Kidney epithelial cell (primary cell): ENCODE results near the gene ATP11C. TPM values are rescaled to one million over a fixed set of nuclear protein-coding genes. Genes with fewer than 3 reads are reported as not detected.

Source experiments
- DNase-seq: peaks from one replicate; pipeline ENCODE4 v3.0.0-alpha.2; 2010; ENCODE audit warnings: low read depth
- H3K27me3 ChIP-seq: 2 replicates; pipeline ENCODE4 v1.6.0; 2011; ENCODE audit warnings: low read length; ENCODE audit not compliant: control insufficient read depth, insufficient read depth
- H3K36me3 ChIP-seq: 2 replicates; pipeline ENCODE4 v1.5.1; 2011; ENCODE audit warnings: low read length; ENCODE audit not compliant: control insufficient read depth, insufficient read depth
- H3K4me3 ChIP-seq: 2 replicates; pipeline ENCODE4 v1.5.1; 2011; ENCODE audit warnings: low read depth, mild to moderate bottlenecking, control low read depth, low read length
- CTCF ChIP-seq: IDR thresholded peaks from 2 replicates; pipeline ENCODE4 v1.5.1; 2011; ENCODE audit warnings: mild to moderate bottlenecking, moderate library complexity, low read length, control low read depth, inconsistent platforms; ENCODE audit not compliant: insufficient read depth, poor library complexity, severe bottlenecking
- total RNA-seq: library from RNA; depleted of rRNA; stranded (reverse); fragments of >200 nt; gene quantifications from 2 replicates; pipeline ENCODE4 v1.2.3, GENCODE V29; 2015

ATP11C gene
- total RNA-seq, 1 donor from 2014 or later = 32.4 TPM

GRCh38 chrX:139831675-139832456 is 101.0 kb downstream of the ATP11C start:
- Histone ChIP-seq H3K4me3 (no peak overlapping the region), H3K27me3 (no peaks in the 10 kb centered on the region), H3K36me3 (no peaks in the 10 kb centered on the region)
- DNase-seq = no peak
- no peak for TF ChIP-seq CTCF

GRCh38 chrX:139831017-139831416 is 101.8 kb downstream of the ATP11C start:
- Histone ChIP-seq H3K27me3 (no peaks in the 10 kb centered on the region), H3K36me3 (no peaks in the 10 kb centered on the region), H3K4me3 (no peak overlapping the region)
- TF ChIP-seq CTCF = no peak
- DNase-seq = no peak

- Histone ChIP-seq H3K27me3 (no peaks in the 10 kb centered on the region), H3K36me3 (no peaks in the 10 kb centered on the region), H3K4me3 (no peak overlapping the region)
- no peak for TF ChIP-seq CTCF
- DNase-seq = no peak
These were observed 104.0 kb downstream of the ATP11C start for GRCh38 chrX:139828830-139829229.

- Histone ChIP-seq H3K4me3 (no peak overlapping the region), H3K36me3 (no peaks in the 10 kb centered on the region), H3K27me3 (no peaks in the 10 kb centered on the region)
- no peak for TF ChIP-seq CTCF
- no peak for DNase-seq
These were observed 104.8 kb downstream of the ATP11C start for GRCh38 chrX:139828033-139828432.

- Histone ChIP-seq H3K4me3 (no peak overlapping the region), H3K27me3 (no peaks in the 10 kb centered on the region), H3K36me3 (no peaks in the 10 kb centered on the region)
- TF ChIP-seq CTCF = no peak
- DNase-seq = no peak
These were observed 106.5 kb downstream of the ATP11C start for GRCh38 chrX:139826065-139827044.
